Cardiac fibroblast (primary cell): ENCODE data around the gene SF3B6.
A peak's percentile ranks its signal among the peaks of the same experiment; 100 is the strongest.
"Not testable (repeated sequence)": the region's sequence is repeated elsewhere in the genome, so short reads cannot be mapped to it uniquely, and the experiment has no call there.

Source experiments
- DNase-seq, 2 donors: peaks; one replicate each; pipeline versions ENCODE4 v3.0.0 to v3.0.0-alpha.2; 2010; ENCODE audit warnings: low read depth in 2 of 2
- H3K4me3 ChIP-seq, 2 donors: replicated peaks in 1 of 2; 1 replicate in 1 of 2; 2 replicates in 1 of 2; pipeline ENCODE4 v1.5.1; 2011; ENCODE audit warnings: low read depth in 2 of 2, low read length in 2 of 2, mild to moderate bottlenecking in 2 of 2, moderate library complexity in 1 of 2
- TF ChIP-seq, protein P1 (sequence below): IDR thresholded peaks from one replicate; pipeline ENCODE4 v1.5.1; 2011; ENCODE audit warnings: low read depth, mild to moderate bottlenecking, low read length, inconsistent platforms

SF3B6 gene

DNA sequence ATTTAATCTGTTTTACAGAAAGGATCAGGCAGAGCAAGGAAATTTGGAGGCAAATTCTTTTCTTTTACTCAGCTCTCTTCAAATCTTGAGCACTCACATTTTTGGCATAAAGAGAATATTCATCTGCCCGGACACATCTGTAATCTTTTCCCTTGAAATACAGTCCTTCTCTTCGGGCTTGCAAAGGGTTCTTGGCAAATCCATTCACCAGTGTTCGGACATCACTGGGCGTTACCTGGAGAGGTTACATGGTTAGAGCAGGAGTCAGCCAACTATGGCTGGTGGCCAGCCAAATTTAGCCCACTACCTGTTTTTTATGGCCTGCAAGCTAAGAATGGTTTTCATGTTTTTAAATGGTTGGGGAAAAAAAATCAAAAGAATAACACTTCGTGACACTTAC lies 44.9 kb upstream of the SF3B6 start:
- TF ChIP-seq, protein P1, sequence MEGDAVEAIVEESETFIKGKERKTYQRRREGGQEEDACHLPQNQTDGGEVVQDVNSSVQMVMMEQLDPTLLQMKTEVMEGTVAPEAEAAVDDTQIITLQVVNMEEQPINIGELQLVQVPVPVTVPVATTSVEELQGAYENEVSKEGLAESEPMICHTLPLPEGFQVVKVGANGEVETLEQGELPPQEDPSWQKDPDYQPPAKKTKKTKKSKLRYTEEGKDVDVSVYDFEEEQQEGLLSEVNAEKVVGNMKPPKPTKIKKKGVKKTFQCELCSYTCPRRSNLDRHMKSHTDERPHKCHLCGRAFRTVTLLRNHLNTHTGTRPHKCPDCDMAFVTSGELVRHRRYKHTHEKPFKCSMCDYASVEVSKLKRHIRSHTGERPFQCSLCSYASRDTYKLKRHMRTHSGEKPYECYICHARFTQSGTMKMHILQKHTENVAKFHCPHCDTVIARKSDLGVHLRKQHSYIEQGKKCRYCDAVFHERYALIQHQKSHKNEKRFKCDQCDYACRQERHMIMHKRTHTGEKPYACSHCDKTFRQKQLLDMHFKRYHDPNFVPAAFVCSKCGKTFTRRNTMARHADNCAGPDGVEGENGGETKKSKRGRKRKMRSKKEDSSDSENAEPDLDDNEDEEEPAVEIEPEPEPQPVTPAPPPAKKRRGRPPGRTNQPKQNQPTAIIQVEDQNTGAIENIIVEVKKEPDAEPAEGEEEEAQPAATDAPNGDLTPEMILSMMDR, result no peak
- no peak overlapping the region for H3K4me3 ChIP-seq
- no peak for DNase-seq

DNA sequence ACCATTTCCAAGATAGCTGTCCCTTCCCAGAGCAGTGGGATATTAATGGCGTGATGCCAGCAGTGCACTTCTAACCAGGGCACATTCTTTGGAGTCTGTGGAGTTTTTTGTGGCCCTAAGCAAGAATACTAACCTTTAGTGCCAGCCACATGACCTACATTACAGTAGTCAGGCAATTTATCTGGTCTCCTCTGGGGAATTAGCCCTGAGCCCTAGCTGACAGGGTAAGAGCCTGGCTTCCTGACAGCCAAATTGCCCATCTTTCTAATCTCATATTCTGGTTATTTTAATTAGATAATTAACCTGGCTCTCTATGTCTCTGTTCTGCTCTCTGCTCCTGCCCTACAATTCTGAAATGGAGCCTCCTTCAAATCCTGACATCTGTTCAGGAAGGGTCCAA lies 41.8 kb upstream of the SF3B6 start:
- TF ChIP-seq, protein P1, result no peak
- H3K4me3 ChIP-seq, result no peak overlapping the region
- no peak for DNase-seq

DNA sequence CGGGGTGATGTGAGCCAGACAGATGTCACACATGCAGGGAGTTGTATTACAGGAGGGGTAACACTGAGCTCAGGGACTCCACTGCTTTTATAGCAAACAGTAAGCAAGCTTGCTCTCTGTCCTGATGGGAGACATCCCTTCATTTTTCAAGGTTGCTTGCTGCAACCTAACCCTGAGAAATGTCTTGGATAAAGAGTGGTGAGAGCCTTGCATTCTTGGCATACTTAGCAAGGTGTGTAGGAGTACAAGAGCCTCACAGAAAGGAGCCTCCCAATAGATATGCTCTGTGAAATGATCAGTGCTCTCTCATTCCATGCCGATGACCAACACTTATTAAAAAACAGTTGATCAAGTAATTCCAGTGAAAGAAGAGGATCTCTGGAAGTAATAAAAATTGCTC lies 38.9 kb upstream of the SF3B6 start:
- no peak overlapping the region for H3K4me3 ChIP-seq
- TF ChIP-seq, protein P1, result no peak
- peak; percentile 12 to 41 for DNase-seq

DNA sequence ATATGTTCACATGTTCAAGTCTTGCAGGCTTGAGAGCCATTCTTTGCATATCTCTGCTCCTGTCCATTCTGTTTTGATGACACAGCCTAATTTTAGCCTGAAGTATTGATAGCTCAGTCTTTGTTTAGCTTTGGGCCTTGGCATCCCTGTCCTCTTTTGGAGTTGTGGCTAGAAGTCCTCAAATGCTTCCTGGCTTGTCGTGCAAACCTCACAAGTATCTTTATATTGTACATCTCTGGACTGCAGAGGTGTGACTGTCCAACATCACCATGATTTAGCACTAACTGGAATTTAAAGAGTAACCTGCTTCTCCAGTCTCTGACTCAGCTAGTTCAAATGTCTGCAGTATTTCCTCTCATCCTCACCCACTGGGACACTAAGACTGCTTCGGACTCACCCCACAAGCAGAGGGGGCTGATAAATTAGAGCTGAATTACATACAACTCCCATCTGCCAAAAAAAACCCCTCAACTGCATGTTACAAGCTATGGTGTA lies 35.3 kb upstream of the SF3B6 start:
- TF ChIP-seq, protein P1, result no peak
- no peak overlapping the region for H3K4me3 ChIP-seq
- DNase-seq, result peak in 1 of 2 donors; percentile 64

DNA sequence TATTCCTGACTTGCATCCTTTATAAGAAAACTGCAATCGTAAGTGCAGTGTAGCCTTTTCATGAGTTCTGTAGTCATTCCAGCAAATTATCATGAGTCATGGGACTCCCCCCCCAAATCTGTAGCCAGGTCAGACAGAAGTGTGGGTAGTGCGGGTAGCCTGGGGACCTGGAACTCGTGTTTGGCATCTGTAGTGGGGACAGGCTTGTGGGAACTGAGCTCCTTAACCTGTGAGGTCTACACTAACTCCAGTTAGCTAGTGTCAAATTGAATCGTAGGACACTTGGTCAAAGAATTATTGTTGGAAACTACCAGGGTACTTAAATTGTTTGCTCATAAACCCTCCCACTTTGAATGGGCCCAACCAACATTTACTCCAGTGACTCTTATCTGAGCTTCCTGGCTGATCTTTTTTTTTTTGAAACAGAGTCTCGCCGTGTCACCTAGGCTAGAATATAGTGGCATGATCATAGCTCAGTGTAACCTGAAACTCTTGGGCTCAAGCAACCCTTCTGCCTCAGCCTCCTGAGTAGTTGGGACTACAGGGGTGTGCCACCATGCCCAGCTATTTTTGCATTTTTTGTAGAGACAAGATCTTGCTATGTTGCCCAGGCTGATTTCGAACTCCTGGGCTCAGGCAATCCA lies 34.7 kb upstream of the SF3B6 start:
- H3K4me3 ChIP-seq, result no peak overlapping the region
- TF ChIP-seq, protein P1, result no peak
- DNase-seq, result peak in 1 of 2 donors; percentile 13

DNA sequence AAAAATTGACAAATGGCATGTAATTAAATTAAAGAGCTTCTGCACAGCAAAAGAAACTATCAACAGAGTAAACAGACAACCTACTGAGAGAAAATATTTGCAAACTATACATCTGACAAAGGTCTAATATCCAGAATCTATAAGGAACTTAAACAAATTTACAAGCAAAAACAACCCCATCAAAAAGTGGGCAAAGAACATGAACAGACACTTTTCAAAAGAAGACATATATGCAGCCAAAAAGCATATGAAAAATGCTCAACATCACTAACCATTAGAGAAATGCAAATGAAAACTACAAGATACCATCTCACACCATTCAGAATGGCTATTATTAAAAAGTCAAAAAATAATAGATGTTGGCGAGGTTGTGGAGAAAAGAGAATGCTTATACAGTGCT lies 33.3 kb upstream of the SF3B6 start:
- not testable (repeated sequence) for DNase-seq, H3K4me3 ChIP-seq

DNA sequence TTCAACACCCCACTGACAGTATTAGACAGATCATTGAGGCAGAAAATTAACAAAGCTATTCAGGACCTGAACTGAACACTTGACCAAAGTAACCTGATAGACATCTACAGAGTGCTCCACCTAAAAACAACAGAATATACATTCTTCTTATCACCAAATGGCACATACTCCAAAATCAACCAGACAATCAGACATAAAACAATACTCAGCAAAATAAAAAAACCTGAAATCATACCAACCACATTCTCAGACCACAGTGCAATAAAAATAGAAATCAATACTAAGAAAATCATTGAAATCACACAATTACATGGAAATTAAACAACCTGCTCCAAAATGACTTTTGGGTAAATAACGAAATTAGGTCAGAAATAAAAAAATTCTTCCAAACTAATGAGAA lies 31.2 kb upstream of the SF3B6 start:
- H3K4me3 ChIP-seq, result no peak overlapping the region
- DNase-seq, result no peak
- TF ChIP-seq, protein P1, result no peak
